Kidney epithelial cell (primary cell): ENCODE data around the gene RIPOR1. TPM values are rescaled to one million over a fixed set of nuclear protein-coding genes. Genes with fewer than 3 reads are reported as not detected.
A peak's percentile ranks its signal among the peaks of the same experiment; 100 is the strongest.

Source experiments
- DNase-seq: peaks from one replicate; pipeline ENCODE4 v3.0.0-alpha.2; 2010; ENCODE audit warnings: low read depth
- H3K27me3 ChIP-seq: 2 replicates; pipeline ENCODE4 v1.6.0; 2011; ENCODE audit warnings: low read length; ENCODE audit not compliant: control insufficient read depth, insufficient read depth
- H3K36me3 ChIP-seq: 2 replicates; pipeline ENCODE4 v1.5.1; 2011; ENCODE audit warnings: low read length; ENCODE audit not compliant: control insufficient read depth, insufficient read depth
- H3K4me3 ChIP-seq: 2 replicates; pipeline ENCODE4 v1.5.1; 2011; ENCODE audit warnings: low read depth, mild to moderate bottlenecking, control low read depth, low read length
- CTCF ChIP-seq: IDR thresholded peaks from 2 replicates; pipeline ENCODE4 v1.5.1; 2011; ENCODE audit warnings: mild to moderate bottlenecking, moderate library complexity, low read length, control low read depth, inconsistent platforms; ENCODE audit not compliant: insufficient read depth, poor library complexity, severe bottlenecking
- total RNA-seq: library from RNA; depleted of rRNA; stranded (reverse); fragments of >200 nt; gene quantifications from 2 replicates; pipeline ENCODE4 v1.2.3, GENCODE V29; 2015

RIPOR1 gene
- total RNA-seq, 1 donor from 2014 or later, result 91.0 TPM

GRCh38 chr16:67541391-67542263 lies 13.0 kb downstream of the RIPOR1 start:
- no peak for TF ChIP-seq CTCF
- no peak overlapping the region for H3K4me3 ChIP-seq
- no peak for DNase-seq
- no peaks in the 10 kb centered on the region for H3K27me3 ChIP-seq
- H3K36me3 ChIP-seq, result peaks cover 4% of the 10 kb centered on the region

GRCh38 chr16:67542464-67542863 lies 13.8 kb downstream of the RIPOR1 start:
- Histone ChIP-seq H3K36me3 (peaks cover 4% of the 10 kb centered on the region), H3K4me3 (no peak overlapping the region), H3K27me3 (no peaks in the 10 kb centered on the region)
- no peak for DNase-seq
- no peak for TF ChIP-seq CTCF

GRCh38 chr16:67543036-67543435 lies 14.4 kb downstream of the RIPOR1 start:
- no peak for DNase-seq

GRCh38 chr16:67543582-67543981 lies 15.0 kb downstream of the RIPOR1 start:
- no peak for DNase-seq
- TF ChIP-seq CTCF, result no peak
- Histone ChIP-seq H3K27me3 (no peaks in the 10 kb centered on the region), H3K36me3 (peaks cover 4% of the 10 kb centered on the region), H3K4me3 (no peak overlapping the region)

More at GRCh38 chr16:67543036-67543435, 14.4 kb downstream of the RIPOR1 start:
- no peaks in the 10 kb centered on the region for H3K27me3 ChIP-seq
- TF ChIP-seq CTCF, result no peak
- H3K36me3 ChIP-seq, result peaks cover 4% of the 10 kb centered on the region
- no peak overlapping the region for H3K4me3 ChIP-seq

GRCh38 chr16:67544329-67544841 lies 15.8 kb downstream of the RIPOR1 start:
- H3K4me3 ChIP-seq, result no peak overlapping the region
- H3K27me3 ChIP-seq, result no peaks in the 10 kb centered on the region
- TF ChIP-seq CTCF, result peak; percentile 17
- no peak for DNase-seq
- H3K36me3 ChIP-seq, result peaks cover 6% of the 10 kb centered on the region
